ENCODE data around the gene SPATA12. TPM values are rescaled to one million over a fixed set of nuclear protein-coding genes. Genes with fewer than 3 reads are reported as not detected.

SPATA12 gene
- total and polyA plus RNA-seq, 2 experiments from 2014 or later = 0.10 to 0.65 TPM

- TF ChIP-seq CTCF (conservative IDR thresholded peaks at IDR 0.05; ENCODE audit: low read depth in 2 of 2) = no peak
- no peak for TF ChIP-seq ZNF331 (CRISPR knock-in tag; IDR thresholded peaks at IDR 0.05; ENCODE audit: low read depth)
- no peak for TF ChIP-seq NANOG (IDR thresholded peaks at IDR 0.05; ENCODE audit: borderline replicate concordance)
- TF ChIP-seq ETS1 (IDR thresholded peaks at IDR 0.05) = no peak
- TF ChIP-seq JUNB (IDR thresholded peaks at IDR 0.05; ENCODE audit: unreplicated experiment) = no peak
- no peak for TF ChIP-seq STAT1 (IDR thresholded peaks at IDR 0.05; ENCODE audit: unreplicated experiment)
- TF ChIP-seq CREB1 (CRISPR knock-in tag; IDR thresholded peaks at IDR 0.05; ENCODE audit: low read depth) = no peak
- no peak for TF ChIP-seq REST (IDR thresholded peaks at IDR 0.05; ENCODE audit: unreplicated experiment)
- no peak for TF ChIP-seq ZNF114 (CRISPR knock-in tag; IDR thresholded peaks at IDR 0.05)
- no peak for TF ChIP-seq EZH2phosphoT487 (IDR thresholded peaks at IDR 0.05; ENCODE audit: unreplicated experiment)
Observed at GRCh38 chr3:57061556-57061955, 1.1 kb downstream of the SPATA12 start (continued).

GRCh38 chr3:57062101-57062631, 1.7 kb downstream of the SPATA12 start:
- peak overlapping the region; percentile 64; the same call in 1 of the 2 replicates for H3K27ac Mint-ChIP-seq
- ATAC-seq = peak; percentile 64
- TF ChIP-seq NANOG (IDR thresholded peaks at IDR 0.05; ENCODE audit: borderline replicate concordance) (no peak), JUNB (IDR thresholded peaks at IDR 0.05; ENCODE audit: unreplicated experiment) (no peak), POLR2AphosphoS5 (IDR thresholded peaks at IDR 0.05; ENCODE audit: low read depth) (no peak), STAT1 (IDR thresholded peaks at IDR 0.05; ENCODE audit: unreplicated experiment) (no peak), ETS1 (IDR thresholded peaks at IDR 0.05) (no peak), CTCF (conservative IDR thresholded peaks at IDR 0.05; ENCODE audit: low read depth in 2 of 2) (no peak)

More at GRCh38 chr3:57062101-57062631, 1.7 kb downstream of the SPATA12 start:
- no peaks in the 10 kb centered on the region for H3K9me2 ChIP-seq (ENCODE audit: insufficient read depth)
- peaks cover 22% of the 10 kb centered on the region for H3K4me1 ChIP-seq (ENCODE audit: insufficient read depth)
- no peak overlapping the region for H3K4me3 ChIP-seq
- no peaks in the 10 kb centered on the region; the same call in 1 of the 2 replicates for H4K20me1 ChIP-seq (replicated peaks; ENCODE audit: insufficient read depth)
- DNase-seq (ENCODE audit: low spot score) = peak; percentile 52
- peak overlapping the region; percentile 77 for H2AFZ ChIP-seq
- Mint-ChIP-seq H3K27me3 (ENCODE audit: insufficient read depth, low read depth, poor library complexity) (peaks cover 3% of the 10 kb centered on the region), H3K4me3 (no peak overlapping the region), H3K9me3 (no peaks in the 10 kb centered on the region), H3K36me3 (ENCODE audit: low read depth) (no peaks in the 10 kb centered on the region; the same call in 2 of the 3 replicates), H3K4me1 (peaks cover 31% of the 10 kb centered on the region)
- peak overlapping the region; percentile 69; the same call in 1 of the 2 replicates for H3K27ac ChIP-seq (ENCODE audit: low read depth)
- no peaks in the 10 kb centered on the region for H3K36me3 ChIP-seq (ENCODE audit: insufficient read depth)
- no peaks in the 10 kb centered on the region; the same call in 1 of the 2 replicates for H3K79me2 ChIP-seq (replicated peaks; ENCODE audit: insufficient read depth)
- H3K4me2 ChIP-seq = peak overlapping the region; percentile 60; the same call in 1 of the 2 replicates
- H3K27me3 ChIP-seq (ENCODE audit: insufficient read depth) = no peaks in the 10 kb centered on the region
- 0 out of 2 replicates have a peak, but pooled peaks cover 2% of the 10 kb centered on the region for H3F3A ChIP-seq (replicated peaks; ENCODE audit: low read depth)

Data from GM23338 (cell line).